Occipital lobe (tissue), 2 donors: Measurements from ENCODE around the gene MSX1. TPM values are rescaled to one million over a fixed set of nuclear protein-coding genes. Genes with fewer than 3 reads are reported as not detected.
"Not testable (repeated sequence)": the region's sequence is repeated elsewhere in the genome, so short reads cannot be mapped to it uniquely, and the experiment has no call there.

Experiments
- DNase-seq: peaks from one replicate; lab custom pipeline; 2025; lab: John Stamatoyannopoulos, UW
- total RNA-seq: library from RNA; depleted of rRNA; stranded (reverse); fragments of >200 nt; gene quantifications from one replicate; pipeline ENCODE4 v1.2.3, GENCODE V29; 2014

MSX1 gene
- total RNA-seq, result 3.0 TPM

GRCh38 chr4:4859325-4859798 is at the start of gene MSX1:
Gene MSX1, plus strand, starts transcription at chr4:4859665. Its CDS starts 235 bp downstream, at chr4:4859900.
- DNase-seq, result peak; percentile 61

DNA sequence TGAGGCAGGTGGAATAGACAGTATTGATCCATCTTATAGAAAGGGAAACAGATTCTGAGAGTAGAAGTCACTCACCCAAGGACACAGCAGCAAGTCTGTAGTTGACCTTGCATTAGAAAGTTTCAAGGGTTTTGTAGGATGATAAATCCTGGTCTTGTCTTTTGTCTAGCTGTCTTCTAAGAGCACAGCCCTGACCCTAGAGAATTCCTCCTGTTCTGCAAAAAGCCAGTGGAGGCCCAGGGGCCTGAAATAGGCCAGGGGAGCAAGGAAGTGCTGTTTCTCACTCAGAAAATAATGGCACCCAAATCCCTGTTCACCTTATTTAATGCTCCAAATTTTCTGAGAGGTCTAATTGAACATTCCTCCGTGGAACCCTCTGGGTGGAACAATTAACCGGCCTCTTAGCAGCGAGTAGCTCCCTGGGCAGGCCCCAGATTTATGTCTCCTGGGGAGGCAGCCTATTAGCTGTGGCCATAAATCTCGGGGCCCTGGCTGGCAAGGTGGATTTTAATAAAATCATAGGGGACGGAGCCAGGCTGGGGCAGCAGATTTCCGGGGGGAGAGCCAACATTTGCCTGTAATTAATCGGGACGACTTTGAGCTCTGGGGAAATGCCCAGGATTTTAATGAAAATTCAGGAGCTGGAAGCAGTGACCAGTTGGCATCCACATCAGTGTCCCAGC is 49.2 kb upstream of the MSX1 start:
- DNase-seq, result no peak

DNA sequence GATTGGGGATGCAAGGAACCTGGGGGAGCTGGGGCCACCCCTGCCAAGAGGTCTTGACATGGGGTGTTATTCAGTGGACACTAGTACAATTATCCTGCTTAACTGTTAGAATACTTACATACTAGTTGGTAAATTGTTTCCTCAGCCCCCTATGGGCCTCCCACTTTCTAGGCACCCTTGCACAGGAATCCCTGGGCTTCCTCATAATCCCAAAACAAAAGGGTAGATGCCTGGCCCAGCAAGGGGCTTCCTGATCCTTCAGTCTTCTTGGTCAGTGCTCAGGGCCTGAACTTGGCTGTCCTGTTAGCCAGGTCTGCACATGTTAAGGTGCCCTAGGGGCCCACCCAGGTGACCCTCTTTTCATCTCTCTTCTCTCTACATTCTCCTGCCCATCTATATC is 48.7 kb upstream of the MSX1 start:
- no peak for DNase-seq

DNA sequence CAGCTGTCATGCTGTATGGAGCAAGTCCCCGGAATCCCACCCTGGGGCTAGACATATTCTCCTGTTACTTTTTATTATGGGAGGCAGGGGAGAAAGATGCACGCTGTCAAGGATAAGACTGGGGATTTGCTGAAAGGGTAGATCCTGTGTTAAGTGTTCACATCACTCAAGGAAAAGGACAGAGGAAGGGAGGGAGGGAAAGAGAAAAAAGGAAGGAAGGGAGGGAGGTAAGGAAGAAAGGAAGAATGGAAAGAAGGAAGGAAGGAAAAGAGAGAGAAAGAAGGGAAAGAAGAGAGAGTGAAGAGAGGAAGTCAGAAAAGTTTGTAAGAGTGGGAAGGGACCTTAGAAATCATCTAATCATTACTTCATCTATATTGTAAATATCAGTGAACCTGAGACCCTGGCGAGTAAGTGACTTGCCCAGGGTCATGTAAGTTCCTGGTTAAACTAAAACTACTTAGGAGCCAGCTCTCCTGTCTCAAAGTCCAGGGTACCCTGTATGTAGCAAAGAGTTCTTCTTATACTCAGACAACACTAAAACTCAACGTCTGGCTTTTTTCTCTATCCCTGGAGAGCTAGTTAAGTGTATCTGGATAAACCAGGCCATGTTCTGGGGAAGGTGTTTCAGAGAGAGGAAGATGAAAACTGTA is 47.2 kb upstream of the MSX1 start:
- no peak for DNase-seq

DNA sequence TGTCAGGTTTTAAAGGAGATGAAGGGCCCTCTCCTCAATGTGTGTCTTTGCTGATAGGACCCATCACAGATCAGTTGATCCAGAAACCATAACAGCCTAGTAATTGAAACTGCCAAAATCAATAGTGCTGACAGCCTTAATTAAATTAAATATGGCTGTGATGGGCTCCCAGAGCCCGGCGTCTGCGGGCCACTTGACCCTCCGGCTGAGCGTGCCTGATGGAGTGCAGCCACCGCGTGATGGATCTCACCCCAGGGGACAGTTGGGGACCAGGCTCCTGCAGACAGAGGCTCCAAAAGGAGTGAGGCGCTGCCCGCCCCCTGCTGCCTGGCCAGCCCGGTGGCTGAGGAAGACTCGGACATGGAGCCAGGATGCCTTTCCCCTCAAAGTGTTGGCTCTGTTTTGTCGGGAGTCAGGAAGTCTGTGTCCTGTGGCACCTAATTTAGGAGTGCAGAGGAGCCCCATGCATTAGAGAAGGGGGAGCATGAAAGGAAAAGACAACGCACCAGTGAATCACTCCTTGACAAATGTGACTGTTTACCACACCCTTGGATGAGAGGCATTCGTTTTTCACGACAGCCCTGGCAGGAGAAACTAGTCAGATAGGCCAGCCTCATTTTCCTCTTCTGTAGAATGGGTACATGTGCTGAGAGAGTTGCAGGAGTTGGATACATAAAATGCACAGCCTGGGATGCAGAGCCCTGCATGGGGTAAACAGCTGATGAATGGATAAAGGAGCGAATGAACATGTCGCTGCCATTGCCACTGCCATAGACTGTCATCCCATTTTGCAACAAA is 40.9 kb upstream of the MSX1 start:
- DNase-seq, result no peak

- DNase-seq, result no peak
Observed at GRCh38 chr4:4819213-4819606, 40.3 kb upstream of the MSX1 start.

DNA sequence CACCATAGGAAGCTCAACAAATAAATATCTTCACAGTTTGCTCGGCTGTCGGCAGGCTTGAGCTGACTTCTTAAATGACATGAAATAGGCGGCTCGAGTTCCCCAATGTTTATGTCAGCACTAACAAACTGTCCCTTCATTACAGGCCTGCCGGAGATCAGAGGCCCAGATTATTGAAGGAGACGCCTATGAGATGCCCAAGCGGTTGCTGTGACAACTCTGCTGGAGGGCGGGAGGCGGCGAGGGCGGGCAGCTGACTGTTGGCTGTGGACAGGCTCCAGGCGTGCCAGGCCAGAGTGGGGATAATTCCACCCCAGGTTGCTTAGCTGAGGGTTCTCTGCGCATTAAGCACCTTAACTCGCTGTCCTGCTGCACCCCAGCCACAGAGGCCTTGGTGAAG is 39.2 kb upstream of the MSX1 start:
- peak; percentile 68 for DNase-seq

GRCh38 chr4:4820739-4821138 is 38.7 kb upstream of the MSX1 start:
- DNase-seq, result no peak

- DNase-seq, result no peak
Observed at GRCh38 chr4:4821577-4821976, 37.9 kb upstream of the MSX1 start.

DNA sequence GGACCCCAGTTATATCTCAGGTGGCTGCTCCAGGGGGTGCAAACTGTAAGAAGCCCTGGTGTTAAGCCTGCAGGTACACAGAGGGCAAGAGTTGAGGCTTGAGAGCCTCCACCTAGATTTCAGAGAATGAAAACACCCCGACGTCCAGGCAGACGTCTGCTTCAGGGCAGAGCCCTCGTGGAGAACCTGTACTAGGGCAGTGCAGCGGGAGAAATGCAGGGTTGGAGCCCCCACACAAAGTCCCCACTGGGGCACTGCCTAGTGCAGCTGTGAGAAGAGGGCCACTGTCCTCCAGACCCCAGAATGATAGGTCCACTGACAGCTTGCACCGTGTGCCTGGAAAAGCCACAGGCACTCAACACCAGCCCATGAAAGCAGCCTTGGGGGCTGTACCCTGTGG is 37.2 kb upstream of the MSX1 start:
- DNase-seq, result not testable (repeated sequence)

GRCh38 chr4:4823621-4824162 is 35.8 kb upstream of the MSX1 start:
- no peak for DNase-seq

DNA sequence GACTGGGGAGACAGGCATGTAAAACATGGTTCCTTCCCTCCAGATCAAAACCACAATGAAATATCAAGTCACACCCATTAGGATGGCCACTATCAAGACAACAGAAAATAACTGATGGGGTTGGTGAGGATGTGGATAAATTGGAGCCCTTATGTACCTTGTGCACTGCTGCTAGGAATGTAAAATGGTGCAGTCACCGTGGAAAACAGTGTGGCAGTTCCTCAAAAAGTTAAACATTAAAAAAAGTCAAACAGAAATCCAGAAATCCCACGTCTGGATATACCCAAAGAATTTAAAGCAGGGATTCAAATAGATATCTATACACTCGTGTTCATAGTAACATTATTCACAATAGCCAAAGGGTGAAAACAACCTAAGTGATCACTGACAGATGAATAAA is 35.2 kb upstream of the MSX1 start:
- no peak for DNase-seq

- DNase-seq, result no peak
Observed at GRCh38 chr4:4825431-4825830, 34.0 kb upstream of the MSX1 start.

DNA sequence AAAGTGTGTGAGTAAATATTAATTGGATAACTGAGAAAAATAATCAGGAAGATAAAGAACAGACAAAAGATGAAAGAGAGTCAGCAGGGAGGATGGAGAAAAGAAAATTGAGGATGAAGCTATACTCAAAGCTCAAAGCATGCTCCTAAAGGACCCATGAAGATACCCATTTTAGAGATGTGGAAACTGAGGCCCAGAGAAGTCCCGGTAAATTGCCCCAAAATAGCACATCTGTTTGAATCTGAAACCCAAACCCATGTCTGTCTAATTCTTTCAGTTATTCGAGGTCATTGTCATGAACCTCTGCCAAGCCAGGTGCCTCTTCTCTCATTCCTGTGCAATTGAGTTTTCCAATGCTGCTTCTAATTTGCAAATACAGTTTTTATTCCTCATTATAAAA is 29.6 kb upstream of the MSX1 start:
- DNase-seq, result no peak

DNA sequence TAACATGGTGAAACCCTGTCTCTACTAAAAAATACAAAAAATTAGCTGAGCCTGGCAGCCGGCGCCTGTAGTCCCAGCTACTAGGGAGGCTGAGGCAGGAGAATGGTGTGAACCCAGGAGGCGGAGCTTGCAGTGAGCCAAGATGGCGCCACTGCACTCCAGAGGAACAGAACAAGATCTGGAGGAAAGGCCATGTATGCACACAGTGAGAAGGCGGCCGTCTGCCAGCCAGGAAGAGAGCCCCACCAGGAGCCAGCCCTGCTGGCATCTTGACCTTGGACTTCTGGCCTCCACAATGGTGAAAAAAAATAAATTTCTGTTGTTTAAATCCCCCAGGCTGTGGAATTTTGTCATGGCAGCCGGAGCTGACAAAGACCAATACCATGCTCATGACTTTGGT is 28.2 kb upstream of the MSX1 start:
- no peak for DNase-seq

DNA sequence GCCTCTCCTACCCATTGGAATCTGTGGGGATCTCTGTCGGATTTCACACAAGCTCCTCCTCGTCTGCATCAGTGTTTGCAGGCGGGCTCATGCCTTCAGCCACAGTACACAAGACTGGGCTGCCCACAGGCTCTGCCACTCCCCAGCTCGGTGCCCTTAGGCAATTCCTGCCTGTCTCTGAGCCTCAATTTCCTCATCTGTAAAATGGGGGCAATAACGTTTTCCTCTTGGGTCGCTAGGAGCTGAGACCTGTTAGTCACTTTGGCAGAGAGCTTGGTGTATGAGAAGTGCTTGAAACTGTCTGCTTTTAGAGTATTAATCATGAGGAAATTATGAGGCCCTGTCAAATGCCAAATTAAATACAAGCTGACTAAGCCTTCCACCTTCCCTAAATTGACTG is 27.6 kb upstream of the MSX1 start:
- no peak for DNase-seq

- DNase-seq, result no peak
Observed at GRCh38 chr4:4836044-4836443, 23.4 kb upstream of the MSX1 start.

- no peak for DNase-seq
Observed at GRCh38 chr4:4837316-4837715, 22.1 kb upstream of the MSX1 start.

DNA sequence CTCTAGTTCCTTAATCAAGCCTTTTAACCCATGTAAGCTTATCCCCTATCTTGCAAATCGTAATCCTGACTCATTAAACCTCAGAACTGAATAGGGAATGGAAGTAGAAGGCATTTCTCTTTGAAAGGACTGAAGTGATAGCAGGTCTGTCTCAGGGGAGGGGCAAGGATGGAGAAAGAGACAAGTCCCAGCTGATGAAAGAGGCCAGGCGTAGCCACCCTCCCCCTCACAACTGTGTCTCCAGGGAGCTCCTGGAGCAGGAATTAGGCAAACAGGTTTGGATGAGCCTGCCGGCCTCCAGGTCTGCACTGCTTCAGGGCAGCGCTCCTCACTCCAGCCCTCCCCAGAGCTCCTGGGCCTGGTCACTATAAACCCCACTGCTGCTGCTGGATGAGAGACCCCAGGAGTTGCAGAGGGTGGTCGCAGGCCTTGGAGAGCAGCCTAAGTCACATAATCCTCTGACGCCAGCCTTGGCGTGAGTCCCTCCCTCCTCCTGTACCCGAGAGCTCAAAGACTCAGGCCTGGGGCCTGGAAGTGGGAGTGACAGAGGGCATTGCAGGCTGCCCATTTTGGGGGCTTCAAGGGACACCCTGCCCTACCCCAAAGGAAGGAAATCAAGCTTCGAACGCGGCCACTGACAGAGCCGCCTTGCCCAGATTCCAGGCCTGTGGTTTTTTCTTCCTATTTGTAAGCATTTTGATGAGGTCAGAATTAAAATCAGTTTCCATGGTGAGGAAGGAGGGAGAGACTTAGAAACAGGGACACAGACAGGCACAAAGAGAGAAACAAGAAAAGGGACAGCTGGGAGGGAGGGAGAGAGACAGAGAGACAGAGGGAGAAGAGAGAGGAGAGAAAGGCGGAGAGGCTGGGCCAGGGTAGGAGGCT is 21.2 kb upstream of the MSX1 start:
- DNase-seq, result no peak

- DNase-seq, result peak; percentile 16
Observed at GRCh38 chr4:4838936-4839810, 20.3 kb upstream of the MSX1 start.
